ENCODE results near the gene ROBO4. TPM values are rescaled to one million over a fixed set of nuclear protein-coding genes. Genes with fewer than 3 reads are reported as not detected.

ROBO4 gene
- total RNA-seq, 3 donors from 2014 or later: 11.9 to 30.5 (median 12.8) TPM

GRCh38 chr11:124841201-124841600 lies 56.5 kb downstream of the ROBO4 start:
- H3K4me1 ChIP-seq: peaks cover 7 to 12% of the 10 kb centered on the region in 2 donors
- peaks cover 16 to 84% of the 10 kb centered on the region in 2 donors for H3K27me3 ChIP-seq
- H3K27ac ChIP-seq: no peak overlapping the region
- no peak overlapping the region for H3K4me3 ChIP-seq
- DNase-seq (ENCODE audit: low spot score in 2 of 2): no peak
- intact Hi-C loops (cut with DNase I; ENCODE audit: low total_unique reads): loop anchor here (2.0 kb wide), 1 partner anchor 74 kb away; no protein-coding TSS in a partner anchor
- H3K36me3 ChIP-seq: no peaks in the 10 kb centered on the region
- no peaks in the 10 kb centered on the region for H3K9me3 ChIP-seq
- TF ChIP-seq CTCF (IDR thresholded peaks at IDR 0.05) (no peak), POLR2A (IDR thresholded peaks at IDR 0.05) (no peak), POLR2AphosphoS5 (IDR thresholded peaks at IDR 0.05) (no peak)

- TF ChIP-seq POLR2AphosphoS5 (IDR thresholded peaks at IDR 0.05) (no peak), POLR2A (IDR thresholded peaks at IDR 0.05) (no peak), CTCF (IDR thresholded peaks at IDR 0.05) (no peak)
- Histone ChIP-seq H3K27me3 (peaks cover 15 to 79% of the 10 kb centered on the region in 2 donors), H3K4me3 (no peak overlapping the region), H3K27ac (no peak overlapping the region), H3K9me3 (no peaks in the 10 kb centered on the region), H3K4me1 (peaks cover 7 to 12% of the 10 kb centered on the region in 2 donors), H3K36me3 (no peaks in the 10 kb centered on the region)
- intact Hi-C loops (cut with DNase I; ENCODE audit: low total_unique reads): loop anchor here (2.0 kb wide), 1 partner anchor 74 kb away; no protein-coding TSS in a partner anchor
- no peak for DNase-seq (ENCODE audit: low spot score in 2 of 2)
Observed at GRCh38 chr11:124840666-124841065, 57.0 kb downstream of the ROBO4 start.

GRCh38 chr11:124839972-124840621 lies 57.6 kb downstream of the ROBO4 start:
- Histone ChIP-seq H3K27me3 (peaks cover 10 to 73% of the 10 kb centered on the region in 2 donors), H3K4me1 (peaks cover 7 to 12% of the 10 kb centered on the region in 2 donors), H3K9me3 (no peaks in the 10 kb centered on the region), H3K36me3 (no peaks in the 10 kb centered on the region), H3K4me3 (peak overlapping the region; percentile 30 to 70 (median 48)), H3K27ac (no peak overlapping the region)
- intact Hi-C loops (cut with DNase I; ENCODE audit: low total_unique reads): loop anchor here (2.0 to 10.0 kb wide), 3 partner anchors 73 to 343 kb away; partner anchors contain the start of genes SIAE and SPA17
- DNase-seq (ENCODE audit: low spot score in 2 of 2): no peak
- TF ChIP-seq POLR2A (IDR thresholded peaks at IDR 0.05) (no peak), POLR2AphosphoS5 (IDR thresholded peaks at IDR 0.05) (no peak), CTCF (IDR thresholded peaks at IDR 0.05) (no peak)

- TF ChIP-seq POLR2AphosphoS5 (IDR thresholded peaks at IDR 0.05): no peak
- no peak for TF ChIP-seq POLR2A (IDR thresholded peaks at IDR 0.05)
- no peak for TF ChIP-seq CTCF (IDR thresholded peaks at IDR 0.05)
- no peaks in the 10 kb centered on the region for H3K36me3 ChIP-seq
- peaks cover 10 to 66% of the 10 kb centered on the region in 2 donors for H3K27me3 ChIP-seq
- H3K4me1 ChIP-seq: peaks cover 7 to 12% of the 10 kb centered on the region in 2 donors
- intact Hi-C loops (cut with DNase I; ENCODE audit: low total_unique reads): loop anchor here (5.0 to 10.0 kb wide), 2 partner anchors 165 to 342 kb away; partner anchors contain the start of genes SIAE and SPA17
- no peak for DNase-seq (ENCODE audit: low spot score in 2 of 2)
- H3K9me3 ChIP-seq: no peaks in the 10 kb centered on the region
- H3K27ac ChIP-seq: no peak overlapping the region
- H3K4me3 ChIP-seq: peak overlapping the region; percentile 30 to 70 (median 48)
Observed at GRCh38 chr11:124839128-124839971, 58.3 kb downstream of the ROBO4 start.

All from breast epithelium (tissue), 4 donors.